ENCODE results near the gene CCNY. TPM values are rescaled to one million over a fixed set of nuclear protein-coding genes. Genes with fewer than 3 reads are reported as not detected.
"Not testable (repeated sequence)": the region's sequence is repeated elsewhere in the genome, so short reads cannot be mapped to it uniquely, and the experiment has no call there.

Gene CCNY
- total RNA-seq, 1 donor from 2014 or later = 52.1 TPM

GRCh38 chr10:35520996-35521395 lies 184.7 kb downstream of the CCNY start:
- DNase-seq = no peak

DNA sequence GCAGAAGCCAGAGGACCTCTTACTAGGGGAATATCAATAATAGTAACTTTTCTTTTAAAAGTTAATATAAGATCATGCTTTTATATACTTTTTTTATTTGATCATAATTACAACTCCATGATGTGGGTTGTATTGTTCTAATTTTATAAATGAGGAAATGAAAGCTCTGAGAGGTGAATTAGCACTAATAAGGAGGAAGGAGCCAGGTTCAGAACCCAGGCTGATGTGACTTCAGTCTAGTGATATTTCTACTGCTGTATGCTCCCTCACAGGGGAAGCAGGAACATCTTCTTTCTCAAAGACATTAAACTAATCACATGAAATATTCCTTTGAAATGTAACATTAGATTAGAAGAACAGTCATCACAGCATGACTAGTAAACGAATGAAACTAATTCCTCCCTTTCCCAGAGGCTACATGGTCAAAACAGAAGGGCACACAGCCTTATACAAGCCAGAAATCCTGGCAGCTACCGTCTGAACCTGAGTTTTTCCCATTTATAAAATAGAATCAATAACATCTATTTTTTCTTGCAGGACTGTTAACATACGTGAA lies 187.4 kb downstream of the CCNY start:
- no peak for DNase-seq

DNA sequence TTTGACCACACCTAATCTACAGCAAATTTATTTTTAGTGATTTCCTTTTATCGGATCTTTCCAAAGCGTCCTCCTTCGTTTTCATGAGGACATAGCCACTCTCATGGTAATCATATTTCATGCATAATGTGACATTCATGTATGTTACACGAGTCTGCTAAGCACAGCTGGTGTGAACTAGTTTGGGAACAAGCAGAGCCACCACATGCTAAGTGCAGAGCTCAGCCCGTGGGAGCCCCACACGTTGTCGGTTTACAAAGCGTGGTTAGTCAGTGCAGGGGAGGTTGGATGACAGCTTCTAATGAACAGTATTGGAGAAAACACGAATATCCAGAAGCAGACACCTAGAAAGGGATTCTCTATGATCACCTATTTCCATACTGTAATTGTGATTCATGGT lies 190.4 kb downstream of the CCNY start:
- no peak for DNase-seq

DNA sequence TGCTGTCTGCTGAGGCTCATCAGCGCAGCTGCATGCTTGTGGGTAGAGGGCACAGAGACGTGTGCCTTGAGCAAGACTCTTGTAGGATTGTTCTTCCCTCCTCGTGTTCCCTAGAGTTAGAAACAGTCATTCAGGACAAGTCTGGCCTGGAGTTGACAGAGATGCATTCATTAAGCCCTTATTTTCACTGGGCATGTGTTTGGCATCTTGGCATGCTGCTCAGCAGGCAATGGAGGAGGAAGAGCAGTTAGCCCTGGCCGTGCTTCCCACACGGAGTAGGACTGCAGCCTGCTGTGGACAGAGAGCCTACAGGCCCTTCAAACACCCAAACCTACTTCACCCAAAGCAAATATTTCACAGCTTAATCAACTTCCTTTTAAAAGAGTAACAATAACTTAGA lies 195.8 kb downstream of the CCNY start:
- no peak for DNase-seq

DNA sequence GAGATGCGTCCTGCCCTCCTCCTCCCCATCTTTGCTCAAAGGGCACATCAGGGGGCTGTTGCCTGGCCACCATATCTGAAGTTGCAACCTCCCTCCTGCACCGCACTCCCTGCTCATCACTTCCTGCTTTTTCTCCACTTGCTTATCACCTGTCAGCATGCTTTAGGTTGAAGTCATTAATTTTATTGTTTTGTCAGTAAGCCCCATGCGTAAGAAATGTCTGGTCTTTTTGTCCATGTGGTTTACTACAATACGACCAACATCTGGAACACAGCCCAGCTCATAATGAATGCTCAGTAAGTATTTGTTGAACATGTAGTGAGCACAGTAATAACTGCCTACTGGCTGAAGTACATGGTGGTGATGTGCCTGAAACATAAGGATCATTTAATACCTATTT lies 197.3 kb downstream of the CCNY start:
- DNase-seq = no peak

GRCh38 chr10:35535136-35535535 lies 198.8 kb downstream of the CCNY start:
- no peak for DNase-seq

GRCh38 chr10:35536789-35537188 lies 200.5 kb downstream of the CCNY start:
- no peak for DNase-seq

DNA sequence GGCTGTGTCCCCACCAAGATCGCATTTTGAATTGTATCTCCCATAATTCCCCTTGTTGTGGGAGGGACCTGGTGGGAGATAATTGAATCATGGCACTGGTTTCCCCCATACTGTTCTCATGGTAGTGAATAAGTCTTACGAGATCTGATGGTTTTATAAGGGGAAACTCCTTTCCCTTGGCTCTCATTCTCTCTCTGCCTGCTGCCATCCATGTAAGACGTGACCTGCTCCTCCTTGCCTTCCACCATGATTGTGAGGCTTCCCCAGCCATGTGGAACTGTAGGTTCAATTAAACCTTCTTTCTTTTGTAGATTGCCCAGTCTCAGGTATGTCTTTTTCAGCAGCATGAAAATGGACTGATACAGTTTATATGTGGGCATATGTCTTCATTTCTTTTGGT lies 201.6 kb downstream of the CCNY start:
- not testable (repeated sequence) for DNase-seq

DNA sequence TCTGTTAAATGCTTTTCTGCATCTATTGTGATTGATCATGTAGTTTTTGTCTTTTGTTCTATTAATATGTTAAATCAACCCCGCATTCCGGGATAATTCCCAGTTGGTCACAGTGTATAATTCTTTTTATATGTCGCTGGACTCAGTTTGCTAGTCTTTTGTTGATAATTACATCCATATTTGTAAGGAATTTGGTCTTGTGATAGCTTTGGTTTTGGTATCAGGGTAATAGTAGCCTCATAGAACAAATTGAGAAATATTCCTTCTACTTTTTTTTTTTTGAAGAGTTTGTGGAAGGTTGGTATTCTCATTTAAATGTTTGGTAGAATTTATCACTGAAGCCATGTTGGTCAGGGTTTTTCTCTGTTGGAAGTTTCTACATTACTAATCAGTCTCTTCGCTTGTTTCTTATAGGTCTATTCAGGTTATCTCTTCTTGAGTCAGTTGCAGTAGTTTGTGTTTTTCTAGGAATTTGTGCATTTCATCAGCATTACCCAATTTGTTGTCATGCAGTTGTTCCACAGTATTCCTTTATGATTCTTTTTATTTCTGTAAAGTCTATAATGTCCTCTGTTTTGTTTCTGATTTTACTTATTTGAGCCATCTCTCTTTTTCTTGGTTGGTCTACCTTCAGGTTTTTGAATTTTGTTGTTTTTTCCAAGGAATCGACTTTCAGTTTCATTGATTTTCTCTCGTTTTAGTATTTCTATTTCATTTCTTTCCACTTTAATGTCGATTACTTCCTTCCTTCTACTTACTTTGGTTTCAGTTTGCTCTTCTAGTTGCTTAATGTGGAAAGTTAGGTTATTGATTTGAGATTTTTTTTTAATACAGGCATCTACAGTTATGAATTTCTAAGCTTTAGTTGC lies 204.2 kb downstream of the CCNY start:
- no peak for DNase-seq

- DNase-seq = no peak
Observed at GRCh38 chr10:35541720-35542119, 205.4 kb downstream of the CCNY start.

- DNase-seq = no peak
Observed at GRCh38 chr10:35542303-35542702, 206.0 kb downstream of the CCNY start.

GRCh38 chr10:35545079-35545657 lies 208.9 kb downstream of the CCNY start:
- no peak for DNase-seq

GRCh38 chr10:35545878-35546590 lies 209.7 kb downstream of the CCNY start:
- DNase-seq = no peak

DNA sequence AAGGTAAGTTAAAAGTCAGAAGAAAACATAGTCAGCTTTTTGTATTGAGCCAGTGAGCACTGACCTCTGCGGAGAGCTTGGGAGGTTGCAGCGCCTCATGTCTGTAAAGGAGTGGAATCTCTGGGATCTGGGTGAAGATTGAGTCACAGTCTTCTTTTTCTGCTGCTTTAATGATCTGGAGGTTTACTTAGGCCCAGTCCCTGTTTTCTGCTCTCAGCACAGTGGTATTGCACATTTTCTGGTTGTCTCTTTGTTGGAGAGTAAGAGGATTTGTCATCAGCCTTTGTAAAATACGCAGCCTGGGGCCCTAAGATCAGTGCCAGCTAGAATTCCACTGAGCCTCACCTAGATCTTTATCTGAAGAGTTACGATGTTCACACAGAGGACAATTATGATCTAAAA lies 210.5 kb downstream of the CCNY start:
- DNase-seq = no peak

GRCh38 chr10:35552650-35553342 lies 216.5 kb downstream of the CCNY start:
- no peak for DNase-seq

GRCh38 chr10:35554036-35554435 lies 217.7 kb downstream of the CCNY start:
- DNase-seq = no peak

DNA sequence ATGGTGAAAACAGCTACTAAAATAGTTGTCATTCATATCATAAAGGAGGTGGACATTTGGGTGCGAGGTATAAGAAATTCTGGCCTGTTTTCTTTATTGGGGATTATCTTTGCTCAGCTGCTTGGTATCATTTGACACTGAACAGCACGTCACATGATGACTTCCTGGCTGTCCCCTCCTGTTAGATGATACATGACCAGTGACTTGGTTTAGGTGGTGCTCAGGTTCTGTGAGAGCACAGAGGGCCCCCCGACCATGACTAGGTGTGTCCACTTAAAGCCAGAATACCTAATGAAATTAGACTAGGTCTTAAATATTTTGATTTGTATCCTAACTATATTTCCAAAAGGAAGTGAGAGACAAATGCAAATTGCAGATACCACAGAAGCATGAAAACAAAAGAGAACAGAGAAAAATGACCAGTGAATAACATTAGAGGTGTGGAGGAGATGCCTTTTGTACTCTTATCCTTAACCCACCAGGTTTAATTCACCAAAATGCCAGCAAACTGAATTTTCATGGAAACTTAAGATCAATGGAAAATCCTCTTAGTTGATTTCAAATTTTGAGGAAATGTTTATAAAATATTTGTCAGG lies 218.2 kb downstream of the CCNY start:
- DNase-seq = no peak

- no peak for DNase-seq
Observed at GRCh38 chr10:35555962-35556930, 219.9 kb downstream of the CCNY start.

GRCh38 chr10:35558276-35558675 lies 222.0 kb downstream of the CCNY start:
- no peak for DNase-seq

- no peak for DNase-seq
Observed at GRCh38 chr10:35559416-35559815, 223.1 kb downstream of the CCNY start.

DNA sequence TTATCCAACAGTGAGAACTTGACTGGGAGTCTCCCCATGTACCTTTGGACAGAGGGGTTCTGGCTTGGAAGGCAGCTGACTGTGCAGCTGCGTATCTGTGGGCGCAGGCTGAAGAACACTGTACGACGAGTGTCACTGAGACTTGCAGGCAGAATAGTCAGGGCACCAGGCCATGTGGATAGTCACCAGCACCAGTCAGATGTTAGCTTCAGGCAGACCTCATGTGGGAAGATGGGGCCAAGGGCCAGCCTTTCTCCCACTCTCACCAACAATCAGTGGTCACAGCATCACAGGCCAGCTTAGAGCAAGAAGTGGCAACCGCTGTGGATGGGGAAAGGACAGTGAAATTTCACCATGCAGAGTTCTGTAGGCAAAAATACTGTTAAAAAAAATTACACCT lies 225.4 kb downstream of the CCNY start:
- no peak for DNase-seq
